Astrocyte of the cerebellum (primary cell): Measurements from ENCODE around the gene PRKCA.

ENCODE experiments used
- DNase-seq: peaks from one replicate; pipeline ENCODE4 v3.0.0-alpha.2; 2011; ENCODE audit warnings: low read depth
- H3K4me3 ChIP-seq: 2 replicates; pipeline ENCODE4 v1.5.1; 2011; ENCODE audit warnings: mild to moderate bottlenecking, low read depth, low read length, moderate library complexity
- CTCF ChIP-seq: IDR thresholded peaks from 2 replicates; pipeline ENCODE4 v1.5.1; 2012; ENCODE audit warnings: low read length, low read depth, moderate library complexity, mild to moderate bottlenecking; ENCODE audit errors: missing control alignments
- in situ Hi-C: cut with HindIII; loops from 2 replicates; pipeline ENCODE4 v1.10.0; 2017; ENCODE audit warnings: low sequenced_read_pairs

The PRKCA gene

DNA sequence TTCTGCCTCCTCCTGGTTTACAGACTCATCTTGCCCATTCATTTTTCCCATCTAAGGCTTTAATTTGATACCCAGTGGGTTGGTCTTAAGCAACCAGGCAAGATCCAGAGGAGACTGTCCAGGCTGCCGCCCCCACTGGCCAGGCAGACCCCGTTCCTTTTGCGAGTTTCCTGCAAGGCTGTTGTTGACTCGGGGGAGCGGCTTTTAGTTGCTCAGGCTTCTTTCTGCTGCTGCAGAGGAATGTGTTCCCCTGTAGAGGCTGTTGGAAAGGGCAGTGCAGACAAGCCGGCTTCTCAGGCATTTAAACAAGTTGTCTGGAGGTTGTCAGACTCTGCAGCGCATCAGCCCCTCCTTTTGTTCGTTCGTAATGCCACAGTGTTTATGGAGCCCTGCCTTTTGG lies 231.2 kb downstream of the PRKCA start:
- H3K4me3 ChIP-seq = no peak overlapping the region
- peak; percentile 30 for TF ChIP-seq CTCF
- in situ Hi-C loops = no loop called here
- peak; percentile 59 for DNase-seq

- in situ Hi-C loops = no loop called here
- TF ChIP-seq CTCF = no peak
- no peak overlapping the region for H3K4me3 ChIP-seq
- no peak for DNase-seq
These were observed 231.6 kb downstream of the PRKCA start for GRCh38 chr17:66533986-66534385.

- DNase-seq = no peak
- TF ChIP-seq CTCF = no peak
- in situ Hi-C loops = no loop called here
- no peak overlapping the region for H3K4me3 ChIP-seq
These were observed 233.2 kb downstream of the PRKCA start for GRCh38 chr17:66535611-66536010.

DNA sequence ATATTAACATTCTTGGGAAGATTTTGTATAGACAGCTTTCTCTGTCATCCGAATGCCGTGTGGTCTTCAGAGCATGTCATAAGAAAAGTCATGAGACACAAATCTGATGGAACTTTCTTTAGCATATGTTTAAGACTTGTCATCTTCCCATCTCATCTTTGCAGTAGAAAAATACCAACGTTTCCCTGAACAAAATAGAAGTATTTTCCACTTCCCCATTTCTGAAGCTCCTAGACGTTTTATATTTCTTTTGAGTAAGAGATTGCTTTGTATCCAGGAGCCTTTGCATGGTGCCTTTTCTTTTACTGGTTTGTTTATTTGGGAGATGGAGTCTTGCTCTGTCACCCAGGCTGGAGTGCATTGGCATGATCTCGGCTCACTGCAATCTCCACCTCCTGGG lies 235.1 kb downstream of the PRKCA start:
- DNase-seq = no peak
- in situ Hi-C loops = no loop called here
- TF ChIP-seq CTCF = no peak
- no peak overlapping the region for H3K4me3 ChIP-seq

DNA sequence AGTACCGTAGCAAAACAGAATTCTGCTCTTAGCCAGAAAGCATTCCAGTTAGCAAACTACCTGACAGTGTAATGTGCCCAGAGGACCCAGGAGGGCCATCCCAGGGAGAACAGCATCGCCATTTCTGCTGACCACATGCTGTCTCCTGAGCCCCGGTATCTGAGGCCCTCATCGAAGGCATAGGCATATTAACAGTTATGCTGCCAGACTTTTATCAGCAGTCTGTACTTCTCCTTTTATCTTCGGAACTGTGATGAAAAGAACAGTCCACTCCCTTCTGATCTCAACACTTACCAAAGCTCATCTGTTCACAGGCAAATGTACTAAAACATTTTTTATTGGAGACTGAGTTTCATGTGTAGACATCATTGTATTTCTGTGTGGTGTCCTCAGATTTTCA lies 236.4 kb downstream of the PRKCA start:
- DNase-seq = no peak
- in situ Hi-C loops = no loop called here
- H3K4me3 ChIP-seq = no peak overlapping the region
- no peak for TF ChIP-seq CTCF

DNA sequence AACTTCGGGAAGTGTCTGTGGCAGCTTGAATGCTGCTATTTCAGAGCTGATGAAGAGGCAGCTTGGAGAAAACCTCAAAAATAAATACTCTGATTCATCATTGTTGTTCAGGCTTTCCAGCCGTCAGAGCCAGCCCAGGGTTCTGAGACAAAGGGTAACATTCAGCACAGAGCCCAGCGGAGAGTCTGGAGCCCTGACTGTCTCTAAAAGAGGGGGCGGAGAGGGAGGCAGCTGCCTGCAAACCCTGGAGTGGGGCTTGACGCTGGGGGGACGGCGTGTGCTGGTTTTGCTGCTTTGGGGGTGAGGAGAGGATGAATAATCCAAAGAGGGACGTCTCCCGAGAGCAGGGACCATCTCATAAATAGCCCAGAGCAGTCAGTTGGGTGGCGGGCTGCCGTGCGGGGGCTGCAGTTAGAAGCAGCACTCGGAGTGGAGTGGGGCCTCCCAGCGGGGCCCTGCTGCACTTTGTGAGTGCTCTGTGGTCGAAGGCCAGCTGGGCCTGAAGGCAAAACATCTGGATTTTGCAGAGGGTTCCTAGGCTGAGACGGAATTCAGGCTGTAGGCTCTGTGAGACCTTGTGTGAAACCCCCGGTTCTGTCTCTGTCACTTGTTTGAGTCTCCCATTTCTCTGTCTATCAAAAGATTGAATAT lies 237.8 kb downstream of the PRKCA start:
- TF ChIP-seq CTCF = no peak
- in situ Hi-C loops = no loop called here
- no peak overlapping the region for H3K4me3 ChIP-seq
- DNase-seq = peak; percentile 76
